ENCODE measurements around the gene A2M. TPM values are rescaled to one million over a fixed set of nuclear protein-coding genes. Genes with fewer than 3 reads are reported as not detected.
A peak's percentile ranks its signal among the peaks of the same experiment; 100 is the strongest.

The A2M gene
- total RNA-seq, 1 donor from 2014 or later: 1.1 TPM

- Mint-ChIP-seq H3K27ac (no peak overlapping the region), H3K4me3 (ENCODE audit: low read depth) (no peak overlapping the region), H3K4me1 (ENCODE audit: low read depth) (peaks cover 9% of the 10 kb centered on the region), H3K27me3 (no peaks in the 10 kb centered on the region), H3K9me3 (ENCODE audit: low read depth) (no peaks in the 10 kb centered on the region), H3K36me3 (ENCODE audit: insufficient read depth) (no peaks in the 10 kb centered on the region)
- DNase-seq (ENCODE audit: low spot score, unreplicated experiment): no peak
- no peak for TF ChIP-seq CTCF (IDR thresholded peaks at IDR 0.05; ENCODE audit: unreplicated experiment)
Measured at GRCh38 chr12:9070351-9070750, 45.4 kb downstream of the A2M start.

- H3K27me3 Mint-ChIP-seq: no peaks in the 10 kb centered on the region
- DNase-seq (ENCODE audit: low spot score, unreplicated experiment): no peak
- no peaks in the 10 kb centered on the region for H3K36me3 Mint-ChIP-seq (ENCODE audit: insufficient read depth)
- no peak for TF ChIP-seq CTCF (IDR thresholded peaks at IDR 0.05; ENCODE audit: unreplicated experiment)
- no peak overlapping the region for H3K4me3 Mint-ChIP-seq (ENCODE audit: low read depth)
- H3K27ac Mint-ChIP-seq: no peak overlapping the region
- peaks cover 18% of the 10 kb centered on the region for H3K4me1 Mint-ChIP-seq (ENCODE audit: low read depth)
- no peaks in the 10 kb centered on the region for H3K9me3 Mint-ChIP-seq (ENCODE audit: low read depth)
Measured at GRCh38 chr12:9068600-9068999, 47.1 kb downstream of the A2M start.

- no peaks in the 10 kb centered on the region for H3K9me3 Mint-ChIP-seq (ENCODE audit: low read depth)
- no peak for TF ChIP-seq CTCF (IDR thresholded peaks at IDR 0.05; ENCODE audit: unreplicated experiment)
- H3K36me3 Mint-ChIP-seq (ENCODE audit: insufficient read depth): no peaks in the 10 kb centered on the region
Measured at GRCh38 chr12:9068086-9068485, 47.6 kb downstream of the A2M start.

GRCh38 chr12:9066755-9067423 is 48.8 kb downstream of the A2M start:
- no peak for TF ChIP-seq CTCF (IDR thresholded peaks at IDR 0.05; ENCODE audit: unreplicated experiment)
- Mint-ChIP-seq H3K4me1 (ENCODE audit: low read depth) (peaks cover 22% of the 10 kb centered on the region), H3K27ac (no peak overlapping the region), H3K27me3 (no peaks in the 10 kb centered on the region), H3K9me3 (ENCODE audit: low read depth) (no peaks in the 10 kb centered on the region), H3K36me3 (ENCODE audit: insufficient read depth) (no peaks in the 10 kb centered on the region), H3K4me3 (ENCODE audit: low read depth) (no peak overlapping the region)
- DNase-seq (ENCODE audit: low spot score, unreplicated experiment): no peak

More at GRCh38 chr12:9068086-9068485, 47.6 kb downstream of the A2M start:
- no peaks in the 10 kb centered on the region for H3K27me3 Mint-ChIP-seq
- H3K4me1 Mint-ChIP-seq (ENCODE audit: low read depth): peaks cover 22% of the 10 kb centered on the region
- H3K4me3 Mint-ChIP-seq (ENCODE audit: low read depth): no peak overlapping the region
- DNase-seq (ENCODE audit: low spot score, unreplicated experiment): no peak
- H3K27ac Mint-ChIP-seq: no peak overlapping the region

- Mint-ChIP-seq H3K4me1 (ENCODE audit: low read depth) (peaks cover 22% of the 10 kb centered on the region), H3K9me3 (ENCODE audit: low read depth) (no peaks in the 10 kb centered on the region), H3K36me3 (ENCODE audit: insufficient read depth) (no peaks in the 10 kb centered on the region), H3K27me3 (no peaks in the 10 kb centered on the region), H3K4me3 (ENCODE audit: low read depth) (peak overlapping the region; percentile 82), H3K27ac (peak overlapping the region; percentile 96)
- no peak for TF ChIP-seq CTCF (IDR thresholded peaks at IDR 0.05; ENCODE audit: unreplicated experiment)
- no peak for DNase-seq (ENCODE audit: low spot score, unreplicated experiment)
Measured at GRCh38 chr12:9066183-9066623, 49.5 kb downstream of the A2M start.
